Activated CD4-positive, CD25-positive, alpha-beta regulatory T cell treated with anti-CD3 and anti-CD28 coated beads, Interleukin-2, amount 50 U/mL, for 24 hours (primary cell): ENCODE data around the gene DOCK1.
"Not testable (repeated sequence)": the region's sequence is repeated elsewhere in the genome, so short reads cannot be mapped to it uniquely, and the experiment has no call there.

Experiments used
- ATAC-seq, 2 donors: fragments of 150-1000 bp; cut with Tn5 transposase; one replicate each; pipeline ENCODE4 v1.10.0; 2021; ENCODE audit warnings: mild to moderate bottlenecking in 1 of 2, moderate library complexity in 1 of 2

The DOCK1 gene

DNA sequence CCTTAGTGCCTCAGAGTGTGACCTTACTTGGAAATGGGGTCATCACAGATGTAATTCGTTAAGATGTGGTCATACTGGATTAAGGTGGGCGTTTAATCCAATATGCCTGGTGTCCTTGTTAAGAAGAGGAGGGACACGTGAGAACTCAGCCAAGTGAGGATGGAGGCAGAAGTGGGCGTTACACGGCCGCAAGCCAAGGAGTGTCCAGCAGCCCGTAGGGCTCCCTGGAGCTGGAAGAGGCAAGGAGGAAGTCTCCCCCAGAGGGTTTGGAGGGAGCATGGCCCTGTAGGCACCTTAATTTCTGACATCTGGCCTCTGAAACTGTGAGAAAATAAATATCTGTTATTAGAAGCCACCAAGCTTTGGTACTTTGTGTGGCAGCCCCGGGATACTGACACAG is 21.3 kb downstream of the DOCK1 start:
- no peak for ATAC-seq

- ATAC-seq = no peak
Observed at GRCh38 chr10:126927799-126928198, 22.6 kb downstream of the DOCK1 start.

GRCh38 chr10:126928274-126928673 is 23.0 kb downstream of the DOCK1 start:
- no peak for ATAC-seq

- no peak for ATAC-seq
Observed at GRCh38 chr10:126929391-126929790, 24.2 kb downstream of the DOCK1 start.

GRCh38 chr10:126930131-126930882 is 25.1 kb downstream of the DOCK1 start:
- ATAC-seq = no peak

DNA sequence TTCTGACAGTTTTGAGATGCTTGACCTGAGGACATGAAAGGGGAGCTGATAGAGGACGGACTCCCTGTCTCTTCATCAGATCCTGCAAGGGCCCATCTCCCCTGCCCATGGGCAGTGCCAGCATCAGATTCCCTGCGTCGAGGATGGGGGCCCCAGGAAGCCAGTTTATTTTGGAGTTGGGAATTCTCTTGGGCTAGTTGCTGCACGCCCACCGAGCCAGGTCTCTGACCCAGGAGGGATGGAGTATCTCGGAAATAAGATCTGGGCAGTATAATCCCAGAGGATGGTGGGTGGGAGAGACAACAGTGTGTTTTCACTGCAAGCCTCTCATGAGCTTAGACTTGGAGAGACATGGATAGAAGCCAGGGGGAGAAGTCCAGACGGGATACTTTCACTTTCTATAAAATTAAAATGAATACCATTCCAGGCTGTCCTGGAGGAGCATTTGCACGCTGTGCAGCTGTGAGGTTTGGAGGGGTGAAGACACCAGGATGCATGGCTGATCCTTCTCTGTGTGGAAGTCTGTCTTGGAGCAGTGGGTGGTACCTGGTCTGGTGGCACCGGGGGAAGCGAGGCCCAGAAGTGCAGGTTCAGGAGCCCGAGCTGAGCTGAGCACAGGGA is 25.8 kb downstream of the DOCK1 start:
- ATAC-seq = no peak

GRCh38 chr10:126931544-126931943 is 26.3 kb downstream of the DOCK1 start:
- ATAC-seq = no peak

DNA sequence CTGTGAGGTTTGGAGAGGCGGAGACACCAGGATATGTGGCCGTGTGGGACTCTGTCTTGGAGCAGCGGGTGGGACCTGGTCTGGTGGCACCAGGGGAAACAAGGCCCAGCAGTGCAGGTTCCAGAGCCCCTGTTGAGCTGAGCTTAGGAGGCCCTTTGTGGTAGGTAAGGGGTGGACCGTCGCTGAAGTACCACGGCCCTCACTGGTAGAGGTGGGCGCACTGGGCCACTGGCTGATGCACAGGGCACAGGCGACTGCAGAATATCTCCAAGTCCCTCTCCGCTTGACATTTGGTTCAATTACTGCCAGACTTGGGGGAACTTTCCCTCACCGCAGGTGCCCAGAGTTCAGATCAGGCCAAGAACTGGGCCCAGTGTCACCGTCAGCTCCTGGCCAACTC is 27.3 kb downstream of the DOCK1 start:
- no peak for ATAC-seq

DNA sequence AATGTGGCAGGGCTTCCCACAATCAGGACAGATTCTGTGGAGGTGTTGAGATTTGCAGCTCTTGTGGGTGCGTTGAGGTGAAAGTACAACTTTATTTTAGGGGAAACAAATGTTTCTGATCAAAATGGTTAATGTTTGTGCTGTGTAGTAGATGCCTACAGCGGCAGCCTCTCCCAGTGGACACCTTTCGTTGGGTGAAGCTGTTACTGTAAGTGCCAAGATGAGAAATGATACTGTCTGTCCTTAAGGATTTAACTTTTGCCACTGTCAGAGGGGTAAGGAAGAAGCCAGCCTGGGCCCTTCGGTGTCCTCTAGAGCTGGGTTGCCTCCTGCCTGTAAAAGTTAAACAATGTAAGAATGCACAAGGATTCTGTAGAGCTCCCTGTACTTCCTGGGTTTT is 27.9 kb downstream of the DOCK1 start:
- no peak for ATAC-seq

- ATAC-seq = no peak
Observed at GRCh38 chr10:126935263-126935946, 30.2 kb downstream of the DOCK1 start.

DNA sequence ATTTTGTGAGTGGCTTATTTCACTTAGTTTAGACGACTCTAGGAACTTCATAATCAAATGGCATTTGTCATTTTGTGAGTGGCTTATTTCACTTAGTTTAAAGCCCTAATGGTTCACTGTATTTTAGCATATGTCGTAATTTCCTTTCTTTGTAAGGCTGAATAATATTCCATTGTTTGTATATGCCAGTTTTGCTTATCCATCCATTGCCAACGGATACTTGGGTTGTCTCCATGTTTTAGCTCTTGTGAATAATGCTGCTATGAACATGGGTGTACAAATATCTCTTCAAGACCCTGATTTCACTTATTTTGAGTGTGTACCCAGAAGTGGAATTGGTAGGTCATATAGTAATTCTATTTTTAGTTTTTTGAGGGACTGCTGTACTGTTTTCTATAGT is 31.8 kb downstream of the DOCK1 start:
- ATAC-seq = no peak

DNA sequence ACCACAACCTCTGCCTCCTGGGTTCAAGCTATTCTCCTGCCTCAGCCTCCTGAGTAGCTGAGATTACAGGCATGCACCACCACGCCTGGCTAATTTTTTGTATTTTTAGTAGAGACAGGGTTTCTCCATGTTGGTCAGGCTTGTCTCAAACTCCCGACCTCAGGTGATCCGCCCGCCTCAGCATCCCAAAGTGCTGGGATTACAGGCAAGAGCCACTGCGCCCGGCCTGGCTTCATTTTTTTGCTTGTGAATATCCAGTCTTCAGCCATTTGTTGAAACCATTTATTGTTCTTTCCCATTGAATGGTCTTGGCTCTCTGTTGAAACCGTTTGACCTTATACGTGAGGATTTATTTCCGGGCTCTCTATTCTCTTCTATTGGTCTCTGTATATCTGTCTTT is 32.9 kb downstream of the DOCK1 start:
- not testable (repeated sequence) for ATAC-seq

- no peak for ATAC-seq
Observed at GRCh38 chr10:126939706-126940105, 34.5 kb downstream of the DOCK1 start.

DNA sequence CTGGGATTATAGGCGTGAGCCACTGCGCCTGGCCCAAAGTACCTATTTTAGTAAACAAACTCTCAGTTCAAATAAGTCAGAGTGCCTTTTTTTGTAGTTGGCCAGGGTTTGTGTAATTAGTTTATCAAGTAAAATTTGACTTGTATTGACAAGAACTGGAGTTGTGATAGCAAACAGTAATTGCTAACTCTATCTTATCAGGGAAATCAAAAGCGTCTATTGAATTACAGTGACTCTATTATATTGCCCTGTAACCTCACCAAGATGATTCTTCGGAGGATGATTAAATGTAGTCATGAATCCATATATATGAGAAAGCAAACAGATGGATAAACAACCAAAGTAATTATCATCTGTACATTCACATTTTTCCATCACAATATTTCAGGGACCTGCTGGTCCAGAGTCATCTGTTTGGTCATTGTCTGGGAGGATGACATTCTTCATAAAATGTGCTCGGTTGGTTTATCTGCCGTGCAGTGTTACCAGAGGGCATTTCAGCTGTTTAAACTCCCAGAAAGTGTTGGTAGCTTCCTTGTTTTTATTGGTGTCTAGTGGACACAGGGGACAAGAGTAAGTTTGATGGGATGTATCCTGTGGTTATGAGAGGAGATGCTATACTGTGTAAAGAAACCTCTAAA is 35.6 kb downstream of the DOCK1 start:
- ATAC-seq = no peak

- no peak for ATAC-seq
Observed at GRCh38 chr10:126944191-126944590, 39.0 kb downstream of the DOCK1 start.

GRCh38 chr10:126945351-126946030 is 40.3 kb downstream of the DOCK1 start:
- ATAC-seq = no peak

GRCh38 chr10:126946746-126947145 is 41.5 kb downstream of the DOCK1 start:
- no peak for ATAC-seq

DNA sequence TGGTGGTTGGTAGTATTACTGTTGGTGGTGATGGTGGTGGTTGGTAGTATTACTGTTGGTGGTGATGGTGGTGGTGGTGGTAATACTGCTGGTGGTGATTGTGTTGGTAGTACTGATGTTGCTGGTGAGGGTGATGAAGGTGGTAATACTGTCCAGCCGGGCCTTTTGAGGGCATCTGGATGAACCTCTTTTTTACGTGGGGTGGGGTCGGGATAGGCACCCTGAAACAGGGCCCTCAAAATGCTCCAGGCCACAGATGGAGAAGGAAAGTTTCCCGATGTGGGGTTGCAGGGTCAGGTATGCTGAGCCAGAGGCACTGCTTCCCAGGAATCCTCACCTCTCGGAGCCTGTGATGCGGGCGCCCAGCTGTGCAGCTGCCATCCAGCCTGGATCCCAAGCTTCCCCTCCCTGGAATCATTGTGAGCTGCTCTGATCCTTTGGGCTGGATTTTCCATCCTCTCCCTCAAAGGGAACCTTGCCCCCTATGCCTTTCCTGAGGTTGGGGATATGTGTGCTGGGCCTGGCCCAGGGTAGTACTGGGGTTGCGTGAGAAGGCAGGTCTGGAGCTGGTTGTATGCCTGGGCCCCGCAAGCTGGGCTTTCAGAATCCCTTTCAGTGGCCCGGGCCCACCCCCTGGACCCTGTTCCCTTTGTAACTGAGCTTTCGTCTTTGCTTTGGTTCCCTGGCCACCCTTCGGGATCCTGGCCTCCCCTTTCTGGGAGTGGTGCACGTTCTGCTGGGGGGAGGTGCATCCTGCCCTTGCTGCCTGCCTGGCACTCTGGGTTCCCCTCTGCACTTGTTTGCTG is 43.3 kb downstream of the DOCK1 start:
- ATAC-seq = no peak

DNA sequence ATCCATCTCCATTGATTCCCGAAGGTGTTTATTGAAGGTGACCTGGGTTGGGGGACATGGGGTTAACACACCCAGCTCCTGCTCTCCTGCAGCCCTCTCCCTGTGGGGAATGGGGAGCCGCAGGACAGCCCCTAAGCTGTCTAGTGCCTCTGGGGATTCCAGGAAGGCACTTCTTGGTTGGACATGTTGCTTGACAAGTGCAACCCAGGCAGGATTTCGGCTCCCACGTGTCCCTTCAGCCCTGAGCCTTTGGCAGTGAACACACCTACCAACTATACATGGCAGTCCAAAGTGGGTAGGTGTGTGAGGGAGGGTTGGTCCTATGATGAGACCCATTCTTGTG is 43.9 kb downstream of the DOCK1 start:
- ATAC-seq = no peak

DNA sequence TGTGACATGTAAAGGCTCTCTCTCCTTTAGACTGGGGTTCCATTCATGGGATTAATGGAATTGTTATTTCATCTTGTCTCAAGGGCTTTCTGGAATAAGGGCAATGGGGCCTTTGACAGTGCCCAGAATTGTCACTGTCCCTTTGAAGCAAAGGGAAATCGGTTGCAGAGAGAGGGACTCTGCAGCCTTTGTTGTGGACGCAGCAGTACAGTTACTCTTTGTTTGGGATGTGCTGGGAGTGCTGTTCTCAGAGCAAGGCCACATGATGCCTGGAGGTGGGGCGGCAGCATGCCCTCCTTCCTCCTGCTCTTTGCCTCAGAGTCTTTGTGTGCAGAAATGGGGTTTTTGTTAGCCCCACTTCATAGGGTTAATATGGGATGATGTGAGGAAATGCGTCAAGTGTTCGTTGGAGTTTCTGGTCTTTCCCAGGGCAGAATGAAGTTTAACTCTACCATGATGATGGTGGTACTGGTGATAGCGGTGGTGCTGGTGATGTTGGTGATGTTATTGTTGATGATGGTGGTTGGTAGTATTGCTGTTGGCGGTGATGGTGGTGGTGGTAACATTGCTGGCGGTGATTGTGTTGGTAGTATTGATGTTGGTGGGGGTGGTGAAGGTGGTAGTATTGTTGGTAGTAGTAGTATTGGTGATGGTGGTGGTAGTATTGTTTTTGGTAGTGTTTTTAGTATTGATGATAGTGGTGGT is 45.3 kb downstream of the DOCK1 start:
- ATAC-seq = no peak

- ATAC-seq = no peak
Observed at GRCh38 chr10:126953886-126954285, 48.7 kb downstream of the DOCK1 start.

DNA sequence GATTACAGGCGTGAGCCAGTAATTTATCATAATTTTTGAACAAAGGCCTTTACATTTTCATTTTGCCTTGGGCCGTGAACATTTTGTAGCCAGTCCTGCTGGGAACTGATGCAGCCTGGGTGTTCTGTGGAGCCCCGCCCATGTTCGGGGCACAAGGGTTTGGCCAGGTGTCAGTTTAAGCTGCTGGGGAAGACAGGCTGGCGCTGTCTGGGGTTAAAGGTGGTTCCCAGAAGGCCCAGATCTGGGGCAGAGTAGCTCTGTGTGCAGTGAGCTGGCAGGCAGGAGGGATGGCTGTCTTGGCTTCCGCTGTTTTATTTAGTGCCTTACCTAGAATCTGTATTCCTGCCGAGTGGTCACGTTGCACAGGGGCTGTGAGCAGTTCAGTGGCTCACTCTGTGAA is 50.2 kb downstream of the DOCK1 start:
- no peak for ATAC-seq
